Neural progenitor cell (in vitro differentiated cells): ENCODE data around the gene STAT3.

ENCODE experiments used
- CTCF ChIP-seq: fragments of 200-600 bp; sonication (generic); IDR thresholded peaks from 2 replicates; pipeline ENCODE4 v1.5.1; 2017; ENCODE audit warnings: antibody characterized with exemption, mild to moderate bottlenecking
- EZH2 ChIP-seq: fragments of 200-600 bp; sonication (generic); IDR thresholded peaks from 2 replicates; pipeline ENCODE4 v1.6.1; 2017; ENCODE audit warnings: antibody characterized with exemption, mild to moderate bottlenecking, moderate library complexity
- EZH2phosphoT487 ChIP-seq: fragments of 200-600 bp; sonication (generic); IDR thresholded peaks from 2 replicates; pipeline ENCODE4 v1.6.1; 2017; ENCODE audit warnings: antibody characterized with exemption

GRCh38 chr17:42271006-42271778 is 117.0 kb downstream of the STAT3 start:
- TF ChIP-seq CTCF, result no peak
- TF ChIP-seq EZH2phosphoT487, result no peak
- TF ChIP-seq EZH2, result no peak
